Left kidney (tissue), 2 donors: ENCODE data around the gene FBXO10. TPM values are rescaled to one million over a fixed set of nuclear protein-coding genes. Genes with fewer than 3 reads are reported as not detected.
A peak's percentile ranks its signal among the peaks of the same experiment; 100 is the strongest.
"Not testable (repeated sequence)": the region's sequence is repeated elsewhere in the genome, so short reads cannot be mapped to it uniquely, and the experiment has no call there.

Source experiments
- DNase-seq: peaks from one replicate; pipeline ENCODE4 v3.0.0-alpha.2; 2013
- polyA plus RNA-seq: library from polyadenylated mRNA; unstranded; fragments of 120-200 nt; gene quantifications from one replicate; pipeline ENCODE4 v1.2.1, GENCODE V29; 2013; ENCODE audit not compliant: insufficient read length

The FBXO10 gene
- polyA plus RNA-seq, 1 donor, result 16.5 TPM

GRCh38 chr9:37477443-37477842 is 98.7 kb downstream of the FBXO10 start:
- not testable (repeated sequence) for DNase-seq

GRCh38 chr9:37476930-37477329 is 99.2 kb downstream of the FBXO10 start:
- DNase-seq, result no peak

- no peak for DNase-seq
Observed at GRCh38 chr9:37474438-37474837, 101.7 kb downstream of the FBXO10 start.

- not testable (repeated sequence) for DNase-seq
Observed at GRCh38 chr9:37473982-37474381, 102.2 kb downstream of the FBXO10 start.

DNA sequence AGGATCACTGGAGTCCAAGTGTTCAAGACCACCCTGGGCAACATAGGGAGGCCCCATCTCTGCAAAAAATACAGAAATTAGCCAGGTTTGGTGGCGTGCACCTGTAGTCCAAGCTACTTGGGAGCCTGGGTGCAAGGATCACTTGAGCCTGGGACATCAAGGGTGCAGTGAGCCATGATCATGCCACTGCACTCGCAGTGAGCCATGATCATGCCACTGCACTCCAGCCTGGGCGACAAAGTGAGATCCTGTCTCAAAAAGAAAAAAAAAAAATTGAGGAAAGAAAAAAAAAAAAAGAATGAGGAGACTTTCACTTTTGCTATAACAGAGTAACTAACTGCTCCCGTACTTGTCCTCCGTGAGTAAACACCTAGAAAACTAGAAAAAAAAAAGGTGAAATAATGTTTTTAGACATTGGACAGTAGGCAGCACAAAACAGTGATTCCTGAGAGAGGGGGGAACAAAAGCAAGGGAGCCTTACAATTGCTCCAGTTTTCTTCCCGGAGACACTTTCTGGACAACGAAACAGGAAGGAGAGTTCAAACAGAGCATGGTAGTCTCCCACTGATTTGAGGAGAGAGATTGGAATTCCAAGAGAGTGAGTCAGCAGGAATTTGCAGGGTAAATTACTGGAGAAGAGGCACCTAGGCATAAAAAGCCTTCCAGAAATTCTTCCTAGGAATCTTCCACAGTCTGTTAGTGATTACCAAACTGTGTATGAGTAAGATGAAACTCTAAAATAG is 104.1 kb downstream of the FBXO10 start:
- DNase-seq, result peak; percentile 69

- no peak for DNase-seq
Observed at GRCh38 chr9:37468620-37469019, 107.6 kb downstream of the FBXO10 start.

GRCh38 chr9:37467530-37467929 is 108.7 kb downstream of the FBXO10 start:
- not testable (repeated sequence) for DNase-seq

GRCh38 chr9:37466037-37466709 is 110.0 kb downstream of the FBXO10 start:
- DNase-seq, result peak; percentile 71

DNA sequence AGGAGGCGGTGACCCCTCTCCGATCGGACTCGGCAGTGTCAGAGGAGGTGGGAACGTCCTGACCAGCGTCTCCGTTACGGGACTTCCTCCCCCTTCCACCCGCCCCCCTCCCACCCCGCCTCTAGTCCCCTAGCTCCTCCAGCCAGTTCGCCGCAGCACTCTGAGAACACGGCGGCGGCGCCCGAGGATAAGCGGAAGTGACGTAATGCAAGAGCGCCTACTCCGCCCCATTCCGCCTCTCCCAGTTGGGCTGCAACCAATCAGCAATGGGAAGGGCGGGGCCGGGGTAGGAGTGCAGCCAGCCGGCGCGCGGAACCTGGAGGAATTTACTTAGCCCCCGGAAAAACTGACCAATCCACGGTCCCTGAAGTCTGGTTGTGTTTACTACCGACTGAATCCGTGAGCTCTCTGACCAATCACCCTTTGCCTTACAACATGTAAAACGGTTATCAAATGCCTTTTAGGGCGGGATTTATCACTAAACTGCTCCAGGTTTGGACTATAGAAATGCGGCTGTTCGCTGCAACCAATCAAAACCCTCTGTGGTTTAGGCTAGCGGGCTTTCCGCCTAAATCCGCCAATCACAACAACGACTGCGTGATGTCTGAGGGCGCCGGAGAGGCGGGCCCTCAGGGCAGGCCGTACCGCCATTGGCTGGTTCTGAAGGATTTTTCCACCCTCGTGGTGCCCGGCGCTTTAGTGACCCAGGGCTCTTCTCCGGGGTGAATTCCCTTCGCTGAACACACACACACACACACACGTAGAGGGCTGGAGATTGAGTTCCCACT is 110.7 kb downstream of the FBXO10 start, which contains the start of gene ZBTB5:
Gene ZBTB5, minus strand, starts transcription at position 202 of the 788 bp plus-strand sequence. CDS start 22,899 bp downstream, outside the sequence.
- peak; percentile 99 for DNase-seq

DNA sequence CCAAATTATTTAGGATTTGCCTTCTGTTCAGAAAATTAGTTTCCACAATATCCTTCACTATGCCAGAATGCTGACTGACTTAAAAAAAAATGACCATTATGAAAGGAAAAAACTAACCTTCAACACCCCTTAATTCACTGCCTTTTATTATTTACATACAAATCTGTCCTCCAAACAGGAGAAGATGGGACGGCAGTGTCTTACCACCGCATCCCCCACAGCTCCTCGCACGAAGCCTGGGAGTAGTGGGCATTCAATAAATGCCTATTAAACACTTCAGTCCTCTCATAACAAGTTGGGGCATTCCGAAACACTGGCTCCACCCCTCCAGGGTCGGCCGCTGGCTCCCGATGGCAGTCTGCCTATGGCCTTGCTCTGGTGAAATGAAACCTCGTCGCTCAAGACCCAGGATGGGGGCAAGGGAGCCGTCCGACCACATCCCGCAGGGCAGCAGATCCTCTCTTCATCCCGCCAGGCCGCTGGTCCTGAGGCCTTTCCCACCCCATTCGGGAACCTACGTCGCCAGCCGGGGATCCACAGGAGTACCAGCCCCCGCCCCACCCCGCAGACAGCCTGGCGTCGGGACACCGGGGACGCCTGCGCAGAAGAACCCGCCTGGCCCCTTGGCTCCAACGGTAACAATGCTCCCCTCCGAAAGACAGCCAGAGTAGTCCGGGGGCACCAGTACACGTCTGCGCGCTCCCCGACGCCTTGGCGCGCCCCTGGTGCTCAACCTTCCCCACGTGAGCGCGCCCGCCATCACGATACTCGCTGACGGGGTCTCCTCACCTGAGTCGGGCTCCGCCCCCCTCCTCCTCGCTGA is 111.5 kb downstream of the FBXO10 start:
- DNase-seq, result no peak

- DNase-seq, result no peak
Observed at GRCh38 chr9:37464006-37464405, 112.2 kb downstream of the FBXO10 start.

Other genes starting within 250 kb of the FBXO10 start
- gene GRHPR, start 153.7 kb downstream of the FBXO10 start, polyA plus RNA-seq, result 124 TPM
- 32.9 TPM for gene ZBTB5, start 110.9 kb downstream of the FBXO10 start, polyA plus RNA-seq
- 25.8 TPM for gene POLR1E, start 90.4 kb downstream of the FBXO10 start, polyA plus RNA-seq
- gene TOMM5, start 16.2 kb upstream of the FBXO10 start, polyA plus RNA-seq, result 118 TPM
- 1.0 TPM for gene FRMPD1, start 74.6 kb upstream of the FBXO10 start, polyA plus RNA-seq
- gene TRMT10B, start 177.4 kb upstream of the FBXO10 start, polyA plus RNA-seq, result 26.8 TPM
- gene EXOSC3, start 208.7 kb upstream of the FBXO10 start, polyA plus RNA-seq, result 44.4 TPM
- gene DCAF10, start 224.4 kb upstream of the FBXO10 start, polyA plus RNA-seq, result 43.7 TPM